GM19324 (cell line): ENCODE results near the gene HGS.

ENCODE experiments used
- ATAC-seq: cut with Tn5 transposase; IDR thresholded peaks from one replicate; pipeline ENCODE4 v1.9.1; 2021; ENCODE audit warnings: mild to moderate bottlenecking, moderate library complexity; ENCODE audit not compliant: unreplicated experiment, low FRiP score

Gene HGS

GRCh38 chr17:81702934-81703746 lies 19.3 kb downstream of the HGS start, which contains the start of gene MRPL12:
TSS of gene MRPL12 (plus strand) at chr17:81703367. CDS start at chr17:81703502, 135 bp downstream.
- peak; percentile 86 for ATAC-seq

GRCh38 chr17:81703747-81704654 lies 20.2 kb downstream of the HGS start:
- no peak for ATAC-seq

- no peak for ATAC-seq
These were observed 21.9 kb downstream of the HGS start for GRCh38 chr17:81705518-81706231.

GRCh38 chr17:81706232-81706611 lies 22.4 kb downstream of the HGS start:
- no peak for ATAC-seq

GRCh38 chr17:81706757-81707624 lies 23.2 kb downstream of the HGS start:
- no peak for ATAC-seq

- no peak for ATAC-seq
These were observed 24.2 kb downstream of the HGS start for GRCh38 chr17:81707725-81708646.

GRCh38 chr17:81708739-81709185 lies 25.0 kb downstream of the HGS start:
- ATAC-seq: no peak

- ATAC-seq: no peak
These were observed 26.9 kb downstream of the HGS start for GRCh38 chr17:81710514-81711308.

GRCh38 chr17:81711814-81712467 lies 28.1 kb downstream of the HGS start, which contains the start of gene SLC25A10:
TSS of gene SLC25A10 (plus strand) at chr17:81712284. CDS start at chr17:81712427, 143 bp downstream.
- peak; percentile 73 for ATAC-seq

GRCh38 chr17:81712468-81713003 lies 28.7 kb downstream of the HGS start:
- peak; percentile 4 for ATAC-seq

GRCh38 chr17:81713004-81713555 lies 29.3 kb downstream of the HGS start:
- no peak for ATAC-seq

GRCh38 chr17:81713556-81714411 lies 30.0 kb downstream of the HGS start:
- no peak for ATAC-seq

- no peak for ATAC-seq
These were observed 30.7 kb downstream of the HGS start for GRCh38 chr17:81714412-81715106.

- ATAC-seq: no peak
These were observed 31.5 kb downstream of the HGS start for GRCh38 chr17:81715107-81715871.
